SH-SY5Y (cell line): ENCODE measurements around the gene PMEPA1.

Experiments used
- GATA2 ChIP-seq: IDR thresholded peaks from 2 replicates; pipeline ENCODE4 v1.6.1; 2011; ENCODE audit warnings: mild to moderate bottlenecking, low read depth, low read length
- GATA3 ChIP-seq: IDR thresholded peaks from 2 replicates; pipeline ENCODE4 v1.6.1; 2011; ENCODE audit warnings: low read depth, mild to moderate bottlenecking, low read length, moderate library complexity

GRCh38 chr20:57701090-57701489 is 8.7 kb downstream of the PMEPA1 start:
- TF ChIP-seq GATA3 (no peak), GATA2 (no peak)
